T-cell (primary cell): ENCODE measurements around the gene CDKL1. TPM values are rescaled to one million over a fixed set of nuclear protein-coding genes. Genes with fewer than 3 reads are reported as not detected.
A peak's percentile ranks its signal among the peaks of the same experiment; 100 is the strongest.

Source experiments
- ATAC-seq, 4 experiments: fragments of 200-7000 bp in 3 of 4; fragments of 150-1000 bp in 1 of 4; cut with Tn5 transposase; replicated peaks in 1 of 4; 1 replicate in 3 of 4; 2 replicates in 1 of 4; pipeline ENCODE4 v1.10.0; 2021; ENCODE audit warnings: moderate library complexity in 3 of 4, mild to moderate bottlenecking in 2 of 4, moderate number of reproducible peaks in 1 of 4
- CTCF ChIA-PET, 2 donors: fragments of 300-600 bp; sonication (Branson Sonifier 250); formaldehyde crosslinking; loops; one replicate each; lab custom pipeline; 2022; ENCODE audit warnings: antibody characterized with exemption in 2 of 2; lab: Charles Lee
- POLR2A ChIA-PET, 2 donors: fragments of 300-600 bp; sonication (Branson Sonifier 250); formaldehyde crosslinking; loops; one replicate each; lab custom pipeline; 2022; ENCODE audit warnings: antibody characterized with exemption in 2 of 2; lab: Charles Lee
- DNase-seq, 35 experiments: peaks; one replicate each; pipeline versions ENCODE4 v3.0.0 to v3.0.0-alpha.2; 2013 to 2023
- H3K27ac ChIP-seq: one replicate; pipeline ENCODE4 v1.5.1; 2013; ENCODE audit warnings: low read length
- H3K27me3 ChIP-seq, 2 experiments: replicated peaks in 1 of 2; 1 replicate in 1 of 2; 2 replicates in 1 of 2; pipeline versions ENCODE4 v1.6.1 to v1.7.0; 2013; ENCODE audit warnings: low read length in 1 of 2, mixed read lengths in 1 of 2; ENCODE audit not compliant: control insufficient read depth in 2 of 2, insufficient read depth in 2 of 2; ENCODE audit errors: extremely low read depth in 1 of 2
- H3K36me3 ChIP-seq, 2 donors: 1 replicate in 1 of 2; 2 replicates in 1 of 2; pipeline versions ENCODE4 v1.6.1 to v1.7.0; 2013; ENCODE audit warnings: low read length in 1 of 2; ENCODE audit not compliant: control insufficient read depth in 2 of 2, insufficient read depth in 1 of 2; ENCODE audit errors: extremely low read depth in 1 of 2
- H3K4me1 ChIP-seq, 2 experiments: 1 replicate in 1 of 2; 2 replicates in 1 of 2; pipeline versions ENCODE4 v1.6.1 to v1.7.0; 2013; ENCODE audit warnings: low read length in 2 of 2, mixed read lengths in 1 of 2; ENCODE audit not compliant: insufficient read depth in 2 of 2, control insufficient read depth in 1 of 2; ENCODE audit errors: extremely low read depth in 1 of 2
- H3K4me3 ChIP-seq, 2 donors: 1 replicate in 1 of 2; 2 replicates in 1 of 2; pipeline versions ENCODE4 v1.5.1 to v1.7.0; 2013; ENCODE audit warnings: mild to moderate bottlenecking in 2 of 2, low read length in 1 of 2, moderate library complexity in 1 of 2; ENCODE audit not compliant: control insufficient read depth in 1 of 2; ENCODE audit errors: extremely low read depth in 1 of 2
- H3K9me3 ChIP-seq: 2 replicates; pipeline ENCODE4 v1.7.0; 2013
- H3K27ac Mint-ChIP-seq, 2 donors: one replicate each; pipeline ENCODE4 v1.8.0; 2020 to 2021; ENCODE audit warnings: mild to moderate bottlenecking in 2 of 2, mixed read lengths in 2 of 2
- H3K27me3 Mint-ChIP-seq, 2 donors: one replicate each; pipeline ENCODE4 v1.8.0; 2021 to 2022; ENCODE audit warnings: mixed read lengths in 2 of 2
- H3K36me3 Mint-ChIP-seq: one replicate; pipeline ENCODE4 v1.8.0; 2021; ENCODE audit warnings: mixed read lengths
- H3K4me1 Mint-ChIP-seq, 3 donors: one replicate each; pipeline ENCODE4 v1.8.0; 2020 to 2022; ENCODE audit warnings: mixed read lengths in 3 of 3, mild to moderate bottlenecking in 1 of 3
- H3K4me3 Mint-ChIP-seq, 3 donors: one replicate each; pipeline ENCODE4 v1.8.0; 2020 to 2022; ENCODE audit warnings: mild to moderate bottlenecking in 3 of 3, mixed read lengths in 3 of 3, moderate library complexity in 3 of 3
- H3K9me3 Mint-ChIP-seq, 3 donors: one replicate each; pipeline ENCODE4 v1.8.0; 2020 to 2022; ENCODE audit warnings: mixed read lengths in 3 of 3
- WGBS: methylation state at CpG from one replicate; pipeline ENCODE4 v1.1.5; 2013; ENCODE audit warnings: missing lambda C conversion rate; ENCODE audit not compliant: insufficient coverage; 5-methylcytosine and 5-hydroxymethylcytosine counted together
- total RNA-seq, 35 experiments: library from RNA in 6 of 35; stranded (reverse) in 6 of 35; fragments of 120-200 nt in 1 of 35; gene quantifications; one replicate each; pipeline versions ENCODE4 v1.2.1 to v1.2.4 and lab custom pipeline; 2013 to 2026

CDKL1 gene
- 1 to 10 TPM; 4.6 to 7.7 (median 5.8) TPM for total RNA-seq
- total RNA-seq (2013), result 11.4 TPM
- 3.0 to 14.3 (median 5.7) reads per million in 29 experiments for total RNA-seq (lab: John Stamatoyannopoulos, UW)

GRCh38 chr14:50396631-50397389 lies at the start of gene CDKL1:
TSS of gene CDKL1 (minus strand) at chr14:50396881. CDS start at chr14:50395868, 1,013 bp downstream.
- peak within 1 kb of the TSS; percentile 79 to 88 (median 83) for H3K4me3 Mint-ChIP-seq
- Histone ChIP-seq H3K4me1 (peaks cover 0 to 14% of the 10 kb centered on the region in 2 experiments), H3K4me3 (peak within 1 kb of the TSS; percentile 56 to 84), H3K27ac (no peak within 1 kb of the TSS), H3K27me3 (no peaks in the 10 kb centered on the region), H3K9me3 (no peaks in the 10 kb centered on the region), H3K36me3 (no peaks in the 10 kb centered on the region)
- no peaks in the 10 kb centered on the region for H3K36me3 Mint-ChIP-seq
- peak; percentile 75 to 79 (median 77) for ATAC-seq
- peak in 28 of 35 experiments; percentile 1 to 50 (median 17) for DNase-seq
- H3K27ac Mint-ChIP-seq, result peak within 1 kb of the TSS in 1 of 2 donors; percentile 17
- ChIA-PET CTCF (interaction anchor here (0.6 to 1.3 kb wide), 4 partner anchors 33 to 118 kb away, joined by 3 to 7 read pairs (median 3); no protein-coding TSS in a partner anchor), POLR2A (interaction anchor here (0.6 to 0.7 kb wide), 5 partner anchors 20 to 314 kb away, joined by 3 to 7 read pairs (median 3); no protein-coding TSS in a partner anchor)
- WGBS, result under 1% methylated on average over 70 of the region's 77 CpGs
- H3K4me1 Mint-ChIP-seq, result peaks cover 6 to 19% (median 14%) of the 10 kb centered on the region in 3 donors
- H3K27me3 Mint-ChIP-seq, result no peaks in the 10 kb centered on the region
- no peaks in the 10 kb centered on the region for H3K9me3 Mint-ChIP-seq

GRCh38 chr14:50434528-50434927 lies 37.8 kb upstream of the CDKL1 start:
- peaks cover 0 to 45% of the 10 kb centered on the region in 2 donors for H3K36me3 ChIP-seq
- no peaks in the 10 kb centered on the region for H3K27me3 Mint-ChIP-seq
- DNase-seq, result no peak
- POLR2A ChIA-PET, result no interaction called here
- H3K9me3 ChIP-seq, result peaks cover 4% of the 10 kb centered on the region
- CTCF ChIA-PET, result no interaction called here
- no peak overlapping the region for H3K4me3 ChIP-seq
- H3K4me3 Mint-ChIP-seq, result no peak overlapping the region
- no peak overlapping the region for H3K27ac ChIP-seq
- H3K27me3 ChIP-seq, result no peaks in the 10 kb centered on the region
- H3K4me1 Mint-ChIP-seq, result no peaks in the 10 kb centered on the region
- peaks cover 70% of the 10 kb centered on the region for H3K36me3 Mint-ChIP-seq
- no peaks in the 10 kb centered on the region for H3K4me1 ChIP-seq
- no peak overlapping the region for H3K27ac Mint-ChIP-seq
- ATAC-seq, result no peak
- H3K9me3 Mint-ChIP-seq, result peaks cover 0 to 9% (median 6%) of the 10 kb centered on the region in 3 donors

- H3K4me1 ChIP-seq, result no peaks in the 10 kb centered on the region
- no CpG with 5 or more reads among the region's 1 CpG for WGBS
- Mint-ChIP-seq H3K27me3 (no peaks in the 10 kb centered on the region), H3K36me3 (peaks cover 60% of the 10 kb centered on the region), H3K4me1 (no peaks in the 10 kb centered on the region), H3K4me3 (no peak overlapping the region), H3K9me3 (peaks cover 0 to 3% (median 0%) of the 10 kb centered on the region in 3 donors), H3K27ac (no peak overlapping the region)
- peaks cover under 1% of the 10 kb centered on the region for H3K9me3 ChIP-seq
- DNase-seq (no peak), ATAC-seq (no peak)
- no peak overlapping the region for H3K27ac ChIP-seq
- peaks cover 0 to 38% of the 10 kb centered on the region in 2 donors for H3K36me3 ChIP-seq
- ChIA-PET CTCF (no interaction called here), POLR2A (no interaction called here)
- no peaks in the 10 kb centered on the region for H3K27me3 ChIP-seq
- H3K4me3 ChIP-seq, result no peak overlapping the region
Measured at GRCh38 chr14:50432131-50432530, 35.5 kb upstream of the CDKL1 start.

GRCh38 chr14:50425816-50426215 lies 29.1 kb upstream of the CDKL1 start:
- ChIA-PET CTCF (interaction anchor here (0.5 to 0.9 kb wide), 2 partner anchors 90 to 279 kb away, joined by 3 read pairs; no protein-coding TSS in a partner anchor), POLR2A (no interaction called here)
- no peak overlapping the region for H3K27ac ChIP-seq
- no peaks in the 10 kb centered on the region for H3K9me3 ChIP-seq
- H3K4me3 Mint-ChIP-seq, result no peak overlapping the region
- no peak overlapping the region for H3K4me3 ChIP-seq
- no peaks in the 10 kb centered on the region for H3K9me3 Mint-ChIP-seq
- H3K27me3 Mint-ChIP-seq, result no peaks in the 10 kb centered on the region
- no CpG with 5 or more reads among the region's 3 CpGs for WGBS
- H3K4me1 Mint-ChIP-seq, result no peaks in the 10 kb centered on the region
- H3K36me3 Mint-ChIP-seq, result peaks cover 33% of the 10 kb centered on the region
- DNase-seq (no peak), ATAC-seq (no peak)
- H3K36me3 ChIP-seq, result peaks cover 8 to 32% of the 10 kb centered on the region in 2 donors
- no peaks in the 10 kb centered on the region for H3K27me3 ChIP-seq
- no peaks in the 10 kb centered on the region for H3K4me1 ChIP-seq
- no peak overlapping the region for H3K27ac Mint-ChIP-seq

GRCh38 chr14:50425105-50425504 lies 28.4 kb upstream of the CDKL1 start:
- Histone ChIP-seq H3K4me3 (no peak overlapping the region), H3K9me3 (no peaks in the 10 kb centered on the region), H3K27ac (no peak overlapping the region), H3K27me3 (no peaks in the 10 kb centered on the region), H3K4me1 (no peaks in the 10 kb centered on the region), H3K36me3 (peaks cover 8 to 35% of the 10 kb centered on the region in 2 donors)
- ChIA-PET CTCF (no interaction called here), POLR2A (no interaction called here)
- DNase-seq (no peak), ATAC-seq (no peak)
- no peaks in the 10 kb centered on the region for H3K4me1 Mint-ChIP-seq
- H3K27me3 Mint-ChIP-seq, result no peaks in the 10 kb centered on the region
- no peaks in the 10 kb centered on the region for H3K9me3 Mint-ChIP-seq
- no CpG with 5 or more reads among the region's 2 CpGs for whole genome bisulfite sequencing
- peaks cover 39% of the 10 kb centered on the region for H3K36me3 Mint-ChIP-seq
- H3K4me3 Mint-ChIP-seq, result no peak overlapping the region
- H3K27ac Mint-ChIP-seq, result no peak overlapping the region

GRCh38 chr14:50423529-50423928 lies 26.8 kb upstream of the CDKL1 start:
- H3K4me3 Mint-ChIP-seq, result no peak overlapping the region
- H3K4me1 Mint-ChIP-seq, result no peaks in the 10 kb centered on the region
- no peak overlapping the region for H3K4me3 ChIP-seq
- H3K9me3 ChIP-seq, result no peaks in the 10 kb centered on the region
- H3K27ac ChIP-seq, result no peak overlapping the region
- no peaks in the 10 kb centered on the region for H3K27me3 ChIP-seq
- H3K9me3 Mint-ChIP-seq, result no peaks in the 10 kb centered on the region
- ChIA-PET POLR2A (no interaction called here), CTCF (interaction anchor here in 1 of 2 donors (0.8 kb wide), 1 partner anchor 265 kb away, joined by 4 read pairs; no protein-coding TSS in a partner anchor)
- peaks cover 46% of the 10 kb centered on the region for H3K36me3 Mint-ChIP-seq
- no peaks in the 10 kb centered on the region for H3K4me1 ChIP-seq
- DNase-seq (no peak), ATAC-seq (no peak)
- H3K27ac Mint-ChIP-seq, result no peak overlapping the region
- WGBS, result 100% methylated on average over 2 of the region's 3 CpGs
- no peaks in the 10 kb centered on the region for H3K27me3 Mint-ChIP-seq
- H3K36me3 ChIP-seq, result peaks cover 8 to 41% of the 10 kb centered on the region in 2 donors
